Upper lobe of right lung (tissue), 1 donor: ENCODE results near the gene BRD3OS. TPM values are rescaled to one million over a fixed set of nuclear protein-coding genes. Genes with fewer than 3 reads are reported as not detected.

Experiments used
- ATAC-seq: fragments of 200-7000 bp; cut with Tn5 transposase; one replicate; pipeline ENCODE4 v1.9.1; 2020; ENCODE audit warnings: mild to moderate bottlenecking, moderate library complexity
- DNase-seq: peaks from one replicate; pipeline ENCODE4 v3.0.0-alpha.2; 2020
- H3K27ac ChIP-seq: fragments of 200-600 bp; one replicate; pipeline ENCODE4 v1.8.0; 2022
- H3K27me3 ChIP-seq: fragments of 200-600 bp; one replicate; pipeline ENCODE4 v1.8.0; 2022; ENCODE audit warnings: mild to moderate bottlenecking
- H3K36me3 ChIP-seq: fragments of 200-600 bp; one replicate; pipeline ENCODE4 v1.8.0; 2022
- H3K4me1 ChIP-seq: fragments of 200-600 bp; one replicate; pipeline ENCODE4 v1.8.0; 2022
- H3K4me3 ChIP-seq: fragments of 200-600 bp; one replicate; pipeline ENCODE4 v1.8.0; 2022; ENCODE audit warnings: mild to moderate bottlenecking
- H3K9me3 ChIP-seq: fragments of 200-600 bp; one replicate; pipeline ENCODE4 v1.8.0; 2022
- intact Hi-C: fragments of 100-400 bp; cut with DNase I; formaldehyde crosslinking; loops from one replicate; pipeline ENCODE4 v1.11.0; 2022
- total RNA-seq: library from RNA; stranded (reverse); fragmentation: NEBNext Ultra II Directional; extraction: Animal tissue kit (Norgen Biotek cat#: 25700); gene quantifications from one replicate; pipeline ENCODE4 v1.2.1, GENCODE V29; 2021
- TF ChIP-seq, protein P1 (sequence below): fragments of 200-600 bp; IDR thresholded peaks from one replicate; pipeline ENCODE4 v1.8.0; 2022; ENCODE audit warnings: antibody characterized with exemption
- donor health status: DM: no; HTN: yes; CAD: no; lungs with severe emphysema.

BRD3OS gene
- total RNA-seq, 1 donor from 2014 or later: 10.7 TPM

DNA sequence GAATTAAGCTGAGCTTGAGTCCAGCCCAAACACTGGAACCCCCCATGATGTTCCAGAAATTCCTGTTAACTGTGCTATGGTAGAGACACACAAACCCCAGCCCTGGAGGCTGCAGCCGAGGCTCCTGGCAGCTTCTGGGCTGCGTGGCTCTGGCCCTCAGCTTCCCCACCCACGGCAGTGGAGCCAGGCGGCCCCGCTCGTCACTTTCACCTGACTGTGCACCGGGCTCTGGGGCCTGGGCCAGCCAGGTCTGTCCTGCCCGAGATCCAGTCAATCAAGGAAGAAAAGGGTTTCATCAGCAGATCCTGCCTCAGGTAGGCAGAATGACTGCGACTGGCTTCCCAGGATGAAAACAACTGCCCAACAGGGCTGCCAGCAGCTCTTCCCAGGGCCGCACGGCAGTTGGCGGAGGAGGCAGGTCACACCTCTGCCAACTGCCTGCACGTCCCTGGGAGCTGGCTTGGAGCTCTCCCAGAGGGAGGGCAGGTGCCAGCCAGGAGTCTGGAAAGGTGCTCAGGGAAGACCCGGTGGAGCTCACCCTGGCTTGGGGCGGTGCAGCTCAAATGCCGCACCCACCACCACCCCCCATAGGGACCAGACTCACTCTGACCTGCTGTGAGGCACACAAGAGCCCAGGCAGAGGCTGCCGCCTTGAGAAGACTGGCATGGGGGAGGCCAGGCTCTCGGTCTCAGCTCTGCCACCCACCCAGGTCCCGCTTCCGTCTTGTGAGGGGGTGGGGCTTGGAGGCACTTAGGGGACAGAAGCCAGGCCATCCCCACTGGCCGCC lies 21.8 kb downstream of the BRD3OS start:
- TF ChIP-seq, protein P1, sequence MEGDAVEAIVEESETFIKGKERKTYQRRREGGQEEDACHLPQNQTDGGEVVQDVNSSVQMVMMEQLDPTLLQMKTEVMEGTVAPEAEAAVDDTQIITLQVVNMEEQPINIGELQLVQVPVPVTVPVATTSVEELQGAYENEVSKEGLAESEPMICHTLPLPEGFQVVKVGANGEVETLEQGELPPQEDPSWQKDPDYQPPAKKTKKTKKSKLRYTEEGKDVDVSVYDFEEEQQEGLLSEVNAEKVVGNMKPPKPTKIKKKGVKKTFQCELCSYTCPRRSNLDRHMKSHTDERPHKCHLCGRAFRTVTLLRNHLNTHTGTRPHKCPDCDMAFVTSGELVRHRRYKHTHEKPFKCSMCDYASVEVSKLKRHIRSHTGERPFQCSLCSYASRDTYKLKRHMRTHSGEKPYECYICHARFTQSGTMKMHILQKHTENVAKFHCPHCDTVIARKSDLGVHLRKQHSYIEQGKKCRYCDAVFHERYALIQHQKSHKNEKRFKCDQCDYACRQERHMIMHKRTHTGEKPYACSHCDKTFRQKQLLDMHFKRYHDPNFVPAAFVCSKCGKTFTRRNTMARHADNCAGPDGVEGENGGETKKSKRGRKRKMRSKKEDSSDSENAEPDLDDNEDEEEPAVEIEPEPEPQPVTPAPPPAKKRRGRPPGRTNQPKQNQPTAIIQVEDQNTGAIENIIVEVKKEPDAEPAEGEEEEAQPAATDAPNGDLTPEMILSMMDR: no peak
- H3K27ac ChIP-seq: no peak overlapping the region

DNA sequence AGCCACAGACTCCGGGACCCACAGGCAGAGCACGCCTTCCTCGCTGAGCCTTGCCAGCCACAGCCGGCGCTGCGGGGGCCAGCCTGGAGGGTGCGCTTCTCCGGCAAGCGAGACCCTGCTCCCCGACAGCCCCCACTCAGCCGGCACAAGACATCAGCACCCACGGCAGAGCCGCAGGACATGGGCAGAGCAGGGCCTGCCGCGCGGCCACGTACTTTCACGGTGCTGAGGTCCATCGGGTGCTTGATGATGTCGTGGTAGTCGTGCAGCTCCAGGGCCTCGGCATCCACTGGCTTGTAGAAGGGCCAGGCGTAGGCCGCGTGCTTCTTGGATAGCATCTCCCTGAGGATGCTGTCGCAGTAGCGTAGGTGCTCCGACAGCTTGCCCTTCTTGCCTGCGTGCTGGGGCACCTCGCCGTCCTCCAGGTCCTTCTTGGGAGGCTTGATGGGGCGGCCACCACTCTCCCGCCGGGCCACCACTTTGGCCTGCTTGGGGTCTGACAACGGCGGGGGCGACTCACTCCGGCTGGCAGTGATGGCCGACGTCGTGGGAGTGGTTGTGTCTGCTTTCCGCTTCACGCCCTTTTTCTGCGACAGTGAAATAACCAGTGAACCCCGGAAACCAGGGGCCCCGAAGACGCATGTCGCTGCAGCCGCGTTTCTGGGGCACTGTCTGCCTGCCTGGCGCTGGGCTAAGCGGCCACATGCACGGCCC lies 22.7 kb downstream of the BRD3OS start:
- no peak for DNase-seq
- peaks cover 98% of the 10 kb centered on the region for H3K36me3 ChIP-seq
- intact Hi-C loops: no loop called here
- H3K27me3 ChIP-seq: no peaks in the 10 kb centered on the region
- no peak for ATAC-seq
- H3K27ac ChIP-seq: no peak overlapping the region
- no peaks in the 10 kb centered on the region for H3K4me1 ChIP-seq
- TF ChIP-seq, protein P1: no peak
- H3K4me3 ChIP-seq: no peak overlapping the region
- H3K9me3 ChIP-seq: no peaks in the 10 kb centered on the region

More for the DNA sequence above, 21.8 kb downstream of the BRD3OS start:
- Histone ChIP-seq H3K4me3 (no peak overlapping the region), H3K36me3 (peaks cover 96% of the 10 kb centered on the region), H3K4me1 (no peaks in the 10 kb centered on the region), H3K27me3 (no peaks in the 10 kb centered on the region), H3K9me3 (no peaks in the 10 kb centered on the region)
- ATAC-seq (no peak), DNase-seq (no peak)
- intact Hi-C loops: no loop called here

DNA sequence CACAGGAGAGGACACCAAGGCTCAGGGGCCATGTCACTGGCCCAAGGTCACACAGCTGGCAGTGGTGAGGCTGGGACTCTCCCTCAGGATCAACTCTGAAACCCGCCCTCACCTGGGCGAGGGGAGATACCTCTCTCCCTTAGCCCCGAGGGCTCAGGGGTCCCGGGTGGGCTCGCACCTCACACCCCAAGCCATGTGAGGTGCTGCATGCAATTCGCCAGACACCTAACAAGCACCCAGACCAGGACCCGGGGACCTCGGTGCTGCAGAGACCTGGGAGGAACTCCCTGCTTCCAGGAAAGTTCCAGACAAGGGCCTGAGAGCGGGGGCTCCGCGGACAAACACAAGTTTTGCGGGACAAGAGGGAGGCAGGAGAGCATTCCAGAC lies 23.3 kb downstream of the BRD3OS start:
- H3K27me3 ChIP-seq: no peaks in the 10 kb centered on the region
- no peaks in the 10 kb centered on the region for H3K4me1 ChIP-seq
- no peak for DNase-seq
- no peak overlapping the region for H3K27ac ChIP-seq
- H3K4me3 ChIP-seq: no peak overlapping the region
- no peak for ATAC-seq
- peaks cover 95% of the 10 kb centered on the region for H3K36me3 ChIP-seq
- TF ChIP-seq, protein P1: no peak
- no peaks in the 10 kb centered on the region for H3K9me3 ChIP-seq
- intact Hi-C loops: no loop called here

DNA sequence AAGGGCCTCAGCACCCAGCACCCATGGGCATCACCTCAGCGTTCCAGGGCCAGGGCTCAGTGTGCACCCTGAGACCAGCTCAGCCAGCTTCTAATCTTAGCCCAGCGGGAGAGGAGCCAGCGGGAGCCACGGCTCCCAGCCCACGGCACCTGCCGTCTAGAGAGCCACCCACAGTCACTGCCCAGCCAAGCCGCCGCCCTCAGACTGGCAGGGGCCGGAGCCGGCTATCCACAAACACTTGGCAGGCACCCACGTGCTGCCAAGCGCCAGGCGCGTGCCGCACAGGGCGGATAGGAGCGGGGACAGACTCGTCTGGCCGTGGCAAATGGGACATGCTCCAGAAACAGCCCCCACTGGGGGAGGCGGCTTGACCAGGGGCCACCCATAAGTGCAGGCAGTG lies 24.0 kb downstream of the BRD3OS start:
- TF ChIP-seq, protein P1: no peak
- no peak overlapping the region for H3K4me3 ChIP-seq
- intact Hi-C loops: no loop called here
- no peak overlapping the region for H3K27ac ChIP-seq
- H3K4me1 ChIP-seq: no peaks in the 10 kb centered on the region
- ATAC-seq (peak; percentile 19), DNase-seq (no peak)
- H3K27me3 ChIP-seq: no peaks in the 10 kb centered on the region
- H3K9me3 ChIP-seq: no peaks in the 10 kb centered on the region
- peaks cover 89% of the 10 kb centered on the region for H3K36me3 ChIP-seq

DNA sequence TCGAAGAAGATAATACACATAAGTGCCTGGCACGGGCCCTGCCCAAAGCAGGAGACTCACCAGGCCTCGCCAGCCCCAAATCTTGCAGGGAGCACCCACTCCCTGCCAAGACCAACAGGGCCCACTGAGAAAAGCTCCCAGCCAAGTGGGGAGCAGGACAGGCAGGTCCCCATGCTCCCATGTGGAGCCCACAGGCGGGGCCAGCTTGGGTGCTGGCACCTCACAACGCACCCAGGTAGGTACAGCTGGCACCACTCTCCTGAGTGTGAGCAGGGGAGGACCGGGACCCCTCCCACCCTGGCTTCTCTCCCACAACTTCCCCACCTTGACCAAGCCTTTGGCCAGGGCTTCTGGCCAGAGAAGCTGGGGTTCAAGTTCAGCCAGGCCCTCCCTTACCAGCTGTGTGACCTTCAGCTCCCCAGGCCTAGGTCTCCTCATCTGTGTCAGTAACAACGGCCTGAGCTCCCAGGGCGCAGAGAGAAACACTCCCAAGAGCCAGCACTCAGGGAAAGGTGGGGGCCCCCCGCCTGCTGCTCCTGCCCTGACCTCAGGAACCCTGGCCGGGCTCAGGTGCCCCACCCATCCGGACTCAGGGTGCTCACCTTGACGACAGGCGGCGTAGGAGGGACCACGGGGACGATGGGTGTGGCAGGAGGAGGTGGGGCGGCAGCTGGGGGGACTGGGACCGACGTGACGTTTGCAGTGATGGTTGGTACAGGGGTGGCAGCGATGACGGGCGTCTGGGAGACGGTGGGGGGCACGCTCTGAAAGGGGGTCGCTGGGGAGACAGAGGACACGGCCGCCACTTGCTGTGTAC lies 24.7 kb downstream of the BRD3OS start:
- Histone ChIP-seq H3K9me3 (no peaks in the 10 kb centered on the region), H3K4me3 (no peak overlapping the region), H3K27me3 (no peaks in the 10 kb centered on the region), H3K27ac (no peak overlapping the region), H3K36me3 (peaks cover 81% of the 10 kb centered on the region), H3K4me1 (peaks cover under 1% of the 10 kb centered on the region)
- no peak for DNase-seq
- no peak for ATAC-seq
- TF ChIP-seq, protein P1: no peak
- intact Hi-C loops: no loop called here
